ENCODE data around the gene STAP1. TPM values are rescaled to one million over a fixed set of nuclear protein-coding genes. Genes with fewer than 3 reads are reported as not detected.
"Not testable (repeated sequence)": the region's sequence is repeated elsewhere in the genome, so short reads cannot be mapped to it uniquely, and the experiment has no call there.

Gene STAP1
- total and polyA plus RNA-seq, 2 of the 8 experiments (the other 6 are each of a cell fraction or from before 2014, with no cell fraction given), result not detected

DNA sequence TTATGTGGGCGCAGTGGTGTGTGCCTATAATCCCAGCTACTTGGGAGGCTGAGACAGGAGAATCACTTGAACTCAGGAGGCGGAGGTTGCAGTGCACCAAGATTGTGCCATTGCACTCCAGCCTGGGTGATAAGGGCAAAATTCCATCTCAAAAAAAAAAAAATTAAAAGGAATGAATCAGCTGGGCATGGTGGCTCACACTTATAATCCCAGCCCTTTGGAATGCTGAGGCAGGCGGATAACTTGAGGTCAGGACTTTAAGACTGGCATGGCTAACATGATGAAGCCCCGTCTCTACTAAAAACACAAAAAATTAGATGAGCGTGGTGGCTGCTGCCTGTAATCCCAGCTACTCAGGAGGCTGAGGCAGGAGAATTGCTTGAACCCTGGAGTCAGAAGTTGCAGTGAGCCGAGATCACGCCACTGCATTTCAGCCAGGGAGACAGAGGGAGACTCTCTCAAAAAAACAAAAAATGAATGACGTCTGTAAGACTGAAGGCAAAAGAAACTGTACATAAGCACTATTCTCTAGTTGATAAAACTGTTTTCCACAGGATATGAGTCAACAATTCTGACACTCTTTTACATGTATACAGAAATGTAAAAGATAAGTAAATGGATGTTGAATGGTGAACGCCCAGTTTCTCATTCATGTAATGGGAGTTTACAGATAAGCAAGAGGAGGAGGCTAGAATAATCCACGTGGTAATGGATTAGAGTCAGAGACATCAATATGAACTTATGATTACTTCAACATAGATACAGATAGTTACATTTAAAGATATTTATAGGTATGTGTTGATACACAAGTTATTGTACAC lies 35.5 kb upstream of the STAP1 start (continued):
- no peak for TF ChIP-seq BACH1 (IDR thresholded peaks at IDR 0.05; ENCODE audit: low read length)
- no peak for TF ChIP-seq CTCF (IDR thresholded peaks at IDR 0.05; ENCODE audit: control extremely low read depth in 1 of 3, insufficient read depth in 1 of 3, low read depth in 1 of 3, low read length in 3 of 3)
- no peak for TF ChIP-seq TCF12 (IDR thresholded peaks at IDR 0.05; ENCODE audit: low read depth, low read length)
- TF ChIP-seq SUZ12 (IDR thresholded peaks at IDR 0.05; ENCODE audit: low read length), result no peak
- no peak for TF ChIP-seq MAFK (IDR thresholded peaks at IDR 0.05; ENCODE audit: low read depth, low read length)

DNA sequence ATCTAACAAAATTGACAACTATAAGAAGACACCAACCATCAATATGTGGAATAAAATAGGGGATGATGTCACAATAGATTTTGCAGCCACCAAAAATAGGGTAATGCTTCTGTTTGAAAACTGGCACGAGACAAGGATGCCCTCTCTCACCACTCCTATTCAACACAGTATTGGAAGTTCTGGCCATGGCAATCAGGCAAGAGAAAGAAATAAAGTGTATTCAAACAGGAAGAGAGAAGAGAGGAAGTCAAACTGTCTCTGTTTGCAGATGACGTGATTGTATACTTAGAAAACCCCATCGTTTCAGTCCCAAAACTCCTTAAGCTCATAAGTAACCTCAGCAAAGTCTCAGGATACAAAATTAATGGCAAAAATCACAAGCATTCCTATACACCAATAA lies 34.4 kb upstream of the STAP1 start:
- H3K18ac ChIP-seq (ENCODE audit: extremely low read depth, low read length); H3K14ac ChIP-seq (ENCODE audit: insufficient read length); H2AK5ac ChIP-seq (ENCODE audit: low read depth, low read length); H3K4me2 ChIP-seq (ENCODE audit: insufficient read depth in 1 of 2, low read depth in 2 of 2, low read length in 2 of 2); H3K4me3 ChIP-seq (ENCODE audit: extremely low read depth in 1 of 4, insufficient read depth in 2 of 4, low read depth in 3 of 4, low read length in 4 of 4); H3K4ac ChIP-seq (replicated peaks; ENCODE audit: insufficient read length, low read depth, low read length); H2BK5ac ChIP-seq (ENCODE audit: low read depth, low read length); H4K20me1 ChIP-seq (replicated peaks in 1 of 2; ENCODE audit: control insufficient read depth in 1 of 2, insufficient read depth in 2 of 2, low read length in 2 of 2); H2BK120ac ChIP-seq (replicated peaks; ENCODE audit: low read depth, low read length); DNase-seq (ENCODE audit: low read depth in 1 of 2, low spot score in 2 of 2); CTCF ChIA-PET (ENCODE audit: partially characterized antibody); H2BK20ac ChIP-seq (ENCODE audit: low read length); H3K79me1 ChIP-seq (ENCODE audit: low read depth, low read length); H3K9me3 ChIP-seq (ENCODE audit: insufficient read depth in 2 of 2, low read depth in 1 of 2, low read length in 1 of 2); H2BK12ac ChIP-seq (ENCODE audit: low read depth, low read length); H2BK15ac ChIP-seq (ENCODE audit: low read length); H3K27ac ChIP-seq (ENCODE audit: low read depth, low read length); H3K27me3 ChIP-seq (replicated peaks in 1 of 4; ENCODE audit: control insufficient read depth in 3 of 4, extremely low read depth in 1 of 4, insufficient read depth in 3 of 4, low read length in 3 of 4); H3K36me3 ChIP-seq (ENCODE audit: control insufficient read depth in 2 of 4, insufficient read depth in 4 of 4, low read length in 3 of 4); H3K23ac ChIP-seq (ENCODE audit: insufficient read length); H2AFZ ChIP-seq (ENCODE audit: low read length); H4K8ac ChIP-seq (ENCODE audit: extremely low read depth, insufficient read depth, low read length); H3K9ac ChIP-seq (replicated peaks in 1 of 4; ENCODE audit: extremely low read depth in 1 of 4, low read depth in 3 of 4, low read length in 3 of 4); H4K91ac ChIP-seq (replicated peaks; ENCODE audit: insufficient read length, low read length); FAIRE-seq; POLR2A ChIA-PET (ENCODE audit: partially characterized antibody); H3K56ac ChIP-seq (replicated peaks; ENCODE audit: insufficient read length, low read depth, low read length); H3K23me2 ChIP-seq (ENCODE audit: low read depth, low read length); H4K5ac ChIP-seq (ENCODE audit: insufficient read length, low read depth, low read length); H3K4me1 ChIP-seq (replicated peaks in 1 of 4; ENCODE audit: control insufficient read depth in 3 of 4, insufficient read depth in 4 of 4, low read length in 3 of 4): not testable (repeated sequence)
- H3K79me2 ChIP-seq (ENCODE audit: control insufficient read depth in 1 of 2, insufficient read depth in 2 of 2, low read length in 2 of 2), result peaks cover 0 to 35% of the 10 kb centered on the region in 2 experiments; a peak in 2 of 4 replicates
- WGBS, 2 experiments (ENCODE audit: extremely low coverage in 1 of 2, insufficient coverage in 1 of 2, insufficient read length in 1 of 2, insufficient replicate concordance in 2 of 2, low coverage in 1 of 2, low lambda C conversion rate in 2 of 2, missing lambda C conversion rate in 1 of 2), result 91% methylated on average over 3 of the region's 3 CpGs; no CpG with 5 or more reads in 1 of the 2 experiments

Data from H1 (cell line).